IMR-90 (cell line): Measurements from ENCODE around the gene OSMR. TPM values are rescaled to one million over a fixed set of nuclear protein-coding genes. Genes with fewer than 3 reads are reported as not detected.

Experiments used
- ATAC-seq: fragments of 200-7000 bp; cut with Tn5 transposase; 2 replicates; pipeline ENCODE4 v1.9.1; 2020; ENCODE audit warnings: low read depth, mild to moderate bottlenecking, moderate library complexity
- BruUV-seq: library from RNA; stranded (reverse); fragments of 400-500 nt; replicated peaks from 2 replicates; lab custom pipeline; 2021; lab: Mats Ljungman, UMichigan
- CTCF ChIA-PET: fragments of 300-600 bp; formaldehyde crosslinking; extraction: SDS; loops from one replicate; lab custom pipeline; 2021; ENCODE audit warnings: antibody characterized with exemption; lab: Yijun Ruan, JAX
- POLR2A ChIA-PET: fragments of 300-600 bp; sonication (Branson Sonifier 250); formaldehyde crosslinking; loops from one replicate; lab custom pipeline; 2022; ENCODE audit warnings: antibody characterized with exemption; ENCODE audit not compliant: unreplicated experiment; lab: Charles Lee
- DNase-seq: peaks from one replicate; pipeline ENCODE4 v3.0.0; 2013
- H2AFZ ChIP-seq: replicated peaks from 2 replicates; pipeline ENCODE3; 2013; ENCODE audit warnings: low read length, mild to moderate bottlenecking; ENCODE audit not compliant: poor library complexity
- H2AK5ac ChIP-seq: 2 replicates; pipeline ENCODE4 v1.6.1; 2013; ENCODE audit warnings: low read depth, low read length, inconsistent platforms
- H2AK9ac ChIP-seq: replicated peaks from 2 replicates; pipeline ENCODE3; 2013; ENCODE audit warnings: mild to moderate bottlenecking, low read depth, low read length, moderate library complexity; ENCODE audit not compliant: poor library complexity
- H2BK120ac ChIP-seq: 2 replicates; pipeline ENCODE4 v1.6.1; 2013; ENCODE audit warnings: low read depth, low read length, inconsistent platforms
- H2BK15ac ChIP-seq: 3 replicates; pipeline ENCODE4 v1.6.1; 2013; ENCODE audit warnings: low read depth, low read length, inconsistent platforms
- H2BK20ac ChIP-seq: 2 replicates; pipeline ENCODE4 v1.6.1; 2013; ENCODE audit warnings: low read depth, mild to moderate bottlenecking, inconsistent platforms, low read length, moderate library complexity
- H2BK5ac ChIP-seq: 2 replicates; pipeline ENCODE4 v1.6.1; 2013; ENCODE audit warnings: mild to moderate bottlenecking, low read depth, low read length, inconsistent platforms; ENCODE audit not compliant: poor library complexity, severe bottlenecking
- H3K14ac ChIP-seq: replicated peaks from 2 replicates; pipeline ENCODE4 v1.6.1; 2013; ENCODE audit warnings: low read depth, low read length, inconsistent platforms
- H3K18ac ChIP-seq: 2 replicates; pipeline ENCODE4 v1.6.1; 2013; ENCODE audit warnings: low read depth, low read length, control low read depth
- H3K23ac ChIP-seq: 2 replicates; pipeline ENCODE4 v1.6.1; 2013; ENCODE audit warnings: low read depth, low read length, inconsistent platforms
- H3K27ac ChIP-seq: 2 replicates; pipeline ENCODE4 v1.5.1; 2013; ENCODE audit warnings: mild to moderate bottlenecking, control low read depth, low read length; ENCODE audit not compliant: insufficient read depth
- H3K27me3 ChIP-seq: 2 replicates; pipeline ENCODE4 v1.6.1; 2013; ENCODE audit warnings: low read length; ENCODE audit not compliant: control insufficient read depth, insufficient read depth
- H3K36me3 ChIP-seq: 2 replicates; pipeline ENCODE4 v1.6.1; 2013; ENCODE audit warnings: low read length, mixed read lengths; ENCODE audit not compliant: control insufficient read depth, insufficient read depth
- H3K4ac ChIP-seq: 2 replicates; pipeline ENCODE4 v1.6.1; 2013; ENCODE audit warnings: low read depth, low read length, inconsistent platforms
- H3K4me1 ChIP-seq: 2 replicates; pipeline ENCODE4 v1.6.1; 2013; ENCODE audit warnings: low read length, mixed read lengths; ENCODE audit not compliant: control insufficient read depth, insufficient read depth
- H3K4me2 ChIP-seq: 2 replicates; pipeline ENCODE4 v1.6.1; 2013; ENCODE audit warnings: low read depth, mild to moderate bottlenecking, control low read depth, low read length, moderate library complexity
- H3K4me3 ChIP-seq: 2 replicates; pipeline ENCODE4 v1.5.1; 2013; ENCODE audit warnings: low read depth, mild to moderate bottlenecking, control low read depth, low read length, moderate library complexity; ENCODE audit not compliant: insufficient read depth
- H3K56ac ChIP-seq: 2 replicates; pipeline ENCODE4 v1.6.1; 2013; ENCODE audit warnings: low read length, inconsistent platforms; ENCODE audit not compliant: insufficient read depth; ENCODE audit errors: extremely low read depth
- H3K79me1 ChIP-seq, 2 experiments: 2 replicates each; pipeline ENCODE4 v1.6.1; 2013; ENCODE audit warnings: low read length in 2 of 2, inconsistent platforms in 1 of 2, low read depth in 1 of 2
- H3K9ac ChIP-seq: 2 replicates; pipeline ENCODE4 v1.6.1; 2013; ENCODE audit warnings: low read depth, low read length, control low read depth
- H3K9me1 ChIP-seq: 2 replicates; pipeline ENCODE4 v1.6.1; 2013; ENCODE audit warnings: low read length, inconsistent platforms; ENCODE audit not compliant: insufficient read depth
- H3K9me3 ChIP-seq: 2 replicates; pipeline ENCODE4 v1.6.1; 2013; ENCODE audit warnings: low read length; ENCODE audit not compliant: control insufficient read depth, insufficient read depth
- H4K20me1 ChIP-seq: 2 replicates; pipeline ENCODE4 v1.6.1; 2013; ENCODE audit warnings: low read length, inconsistent platforms; ENCODE audit not compliant: insufficient read depth
- H4K5ac ChIP-seq: 2 replicates; pipeline ENCODE4 v1.6.1; 2013; ENCODE audit warnings: mild to moderate bottlenecking, low read depth, low read length, control low read depth
- H4K8ac ChIP-seq, 2 experiments: 2 replicates each; pipeline ENCODE4 v1.6.1; 2013; ENCODE audit warnings: low read depth in 2 of 2, low read length in 2 of 2, control low read depth in 1 of 2, inconsistent platforms in 1 of 2
- H4K91ac ChIP-seq: 2 replicates; pipeline ENCODE4 v1.6.1; 2013; ENCODE audit warnings: low read depth, low read length, inconsistent platforms; ENCODE audit not compliant: insufficient read depth
- BHLHE40 ChIP-seq: fragments of 150-350 bp; IDR thresholded peaks from 2 replicates; pipeline ENCODE4 v1.6.1; 2016; ENCODE audit warnings: mild to moderate bottlenecking, low read depth, low read length
- CEBPB ChIP-seq: IDR thresholded peaks from 2 replicates; pipeline ENCODE4 v1.6.1; 2012; ENCODE audit warnings: low read depth, low read length, improper control_type of control experiment
- CHD1 ChIP-seq: IDR thresholded peaks from 2 replicates; pipeline ENCODE4 v1.6.1; 2012; ENCODE audit warnings: low read depth, low read length, improper control_type of control experiment
- CTCF ChIP-seq: conservative IDR thresholded peaks from 2 replicates; pipeline ENCODE4 v1.5.1; 2012; ENCODE audit warnings: mild to moderate bottlenecking, low read depth, low read length, improper control_type of control experiment
- ELK1 ChIP-seq: fragments of 150-350 bp; IDR thresholded peaks from 2 replicates; pipeline ENCODE4 v1.6.1; 2016; ENCODE audit warnings: low read depth, mild to moderate bottlenecking, low read length, moderate library complexity, borderline replicate concordance
- FOS ChIP-seq: fragments of 150-350 bp; IDR thresholded peaks from 2 replicates; pipeline ENCODE4 v1.6.1; 2016; ENCODE audit warnings: low read depth, low read length
- MAFK ChIP-seq: IDR thresholded peaks from 2 replicates; pipeline ENCODE4 v1.6.1; 2012; ENCODE audit warnings: low read depth, low read length, improper control_type of control experiment
- MAZ ChIP-seq: IDR thresholded peaks from 2 replicates; pipeline ENCODE4 v1.6.1; 2012; ENCODE audit warnings: low read depth, mild to moderate bottlenecking, low read length, improper control_type of control experiment, moderate library complexity, borderline replicate concordance
- MXI1 ChIP-seq: IDR thresholded peaks from 2 replicates; pipeline ENCODE4 v1.6.1; 2012; ENCODE audit warnings: low read depth, mild to moderate bottlenecking, low read length, moderate library complexity, borderline replicate concordance
- POLR2A ChIP-seq: IDR thresholded peaks from 2 replicates; pipeline ENCODE4 v1.6.1; 2012; ENCODE audit warnings: mild to moderate bottlenecking, low read depth, low read length
- RAD21 ChIP-seq: IDR thresholded peaks from 2 replicates; pipeline ENCODE4 v1.6.1; 2012; ENCODE audit warnings: low read length, improper control_type of control experiment
- RCOR1 ChIP-seq: IDR thresholded peaks from 2 replicates; pipeline ENCODE4 v1.6.1; 2012; ENCODE audit warnings: mild to moderate bottlenecking, low read length, improper control_type of control experiment; ENCODE audit not compliant: insufficient replicate concordance
- RFX5 ChIP-seq: IDR thresholded peaks from 2 replicates; pipeline ENCODE4 v1.8.0; 2012; ENCODE audit warnings: low read depth, mild to moderate bottlenecking, low read length, moderate library complexity
- SMC3 ChIP-seq: fragments of 150-350 bp; IDR thresholded peaks from 2 replicates; pipeline ENCODE4 v1.6.1; 2016; ENCODE audit warnings: low read depth, mild to moderate bottlenecking, antibody characterized with exemption, low read length, moderate library complexity
- USF2 ChIP-seq: fragments of 150-350 bp; IDR thresholded peaks from 2 replicates; pipeline ENCODE4 v1.6.1; 2017; ENCODE audit warnings: mild to moderate bottlenecking, antibody characterized with exemption, low read length, low read depth
- WGBS, 2 experiments: methylation state at CpG; one replicate each; pipeline versions ENCODE4 v1.1.5 to v1.1.7; 2013; ENCODE audit warnings: missing lambda C conversion rate in 2 of 2; ENCODE audit not compliant: insufficient read length in 1 of 2; ENCODE audit errors: extremely low coverage in 2 of 2; 5-methylcytosine and 5-hydroxymethylcytosine counted together
- dilution Hi-C: fragments of 300-500 bp; cut with HindIII; formaldehyde crosslinking; loops from one replicate; pipeline ENCODE4 v1.14.3; 2018; ENCODE audit warnings: low sequenced_read_pairs; ENCODE audit not compliant: unreplicated experiment
- in situ Hi-C: fragments of 300-500 bp; cut with MboI; formaldehyde crosslinking; loops from 3 replicates; pipeline ENCODE4 v1.14.3; 2019; ENCODE audit warnings: low sequenced_read_pairs, inconsistent platforms, mixed read lengths
- intact Hi-C: fragments of 100-400 bp; cut with micrococcal nuclease; formaldehyde crosslinking; loops from 2 replicates; pipeline ENCODE4 v1.10.0; 2022
- polyA plus RNA-seq, 3 experiments: library from polyadenylated mRNA; depleted of rRNA; stranded (reverse); fragments of >200 nt; gene quantifications; 2 replicates each; pipeline ENCODE4 v1.2.3, GENCODE V29; 2012; ENCODE audit warnings: low replicate concordance in 1 of 3
- total RNA-seq: library from RNA; depleted of rRNA; stranded (reverse); fragments of >200 nt; gene quantifications from 2 replicates; pipeline ENCODE4 v1.2.3, GENCODE V29; 2012

OSMR gene
- total and polyA plus RNA-seq, 2 of the 4 experiments (the other 2 are of a cell fraction) = 41.6 to 48.7 TPM

- no peak for ATAC-seq
- peak; percentile 14 for DNase-seq
- H3K9me1 ChIP-seq = peaks cover 30% of the 10 kb centered on the region
- 0 out of 2 replicates have a peak overlapping the region, but pooled peaks have one; percentile 34 for H3K14ac ChIP-seq
- no peak overlapping the region for H3K4me3 ChIP-seq
- peaks cover 6% of the 10 kb centered on the region for H3K4me1 ChIP-seq
- in situ Hi-C loops = no loop called here
- H2BK15ac ChIP-seq = no peak overlapping the region
- intact Hi-C loops = no loop called here
- no peak overlapping the region for H4K8ac ChIP-seq
- no peak overlapping the region for H3K4me2 ChIP-seq
- CTCF ChIA-PET = no interaction called here
- H2BK120ac ChIP-seq = no peak overlapping the region
- H3K27ac ChIP-seq = no peak overlapping the region
- dilution Hi-C loops = no loop called here
- no peak overlapping the region for H2AFZ ChIP-seq
- no peak overlapping the region for H4K91ac ChIP-seq
- H3K18ac ChIP-seq = no peak overlapping the region
- WGBS, 2 experiments = 100% methylated on average over 2 of the region's 5 CpGs; no CpG with 5 or more reads in 1 of the 2 experiments
- no peak overlapping the region for H4K5ac ChIP-seq
- peak overlapping the region; percentile 21; the same call in 1 of the 2 replicates for H2AK5ac ChIP-seq
- H3K36me3 ChIP-seq = peaks cover 56% of the 10 kb centered on the region
- no peak overlapping the region for H2BK5ac ChIP-seq
- peaks cover 15% of the 10 kb centered on the region for H4K20me1 ChIP-seq
- no peaks in the 10 kb centered on the region for H3K27me3 ChIP-seq
- no peak overlapping the region for H3K9ac ChIP-seq
- H3K23ac ChIP-seq = no peak overlapping the region
- TF ChIP-seq RFX5 (no peak), RAD21 (no peak), BHLHE40 (no peak), MXI1 (no peak), SMC3 (no peak), MAZ (no peak), USF2 (no peak), FOS (no peak), POLR2A (no peak), ELK1 (no peak), RCOR1 (no peak), CHD1 (no peak), CEBPB (no peak), CTCF (no peak), MAFK (no peak)
- no peak overlapping the region for H3K56ac ChIP-seq
- no peak overlapping the region for H3K4ac ChIP-seq
- H2BK20ac ChIP-seq = no peak overlapping the region
- H3K9me3 ChIP-seq = no peaks in the 10 kb centered on the region
- peaks cover 42 to 84% of the 10 kb centered on the region in 2 experiments for H3K79me1 ChIP-seq
- POLR2A ChIA-PET = no interaction called here
- H2AK9ac ChIP-seq = peak overlapping the region; percentile 34
- BruUV-seq = no TSS peak
These were observed 32.7 kb downstream of the OSMR start for GRCh38 chr5:38878391-38879077.
